Uterus (tissue), 4 donors: ENCODE measurements around the gene TTLL9. TPM values are rescaled to one million over a fixed set of nuclear protein-coding genes. Genes with fewer than 3 reads are reported as not detected.

Experiments
- DNase-seq, 2 donors: peaks; one replicate each; pipeline ENCODE4 v3.0.0-alpha.2; 2019 to 2020
- H3K27ac ChIP-seq, 2 donors: fragments of 200-600 bp; sonication (generic); 1 replicate in 1 of 2; 2 replicates in 1 of 2; pipeline ENCODE4 v1.5.1; 2016 to 2018
- H3K27me3 ChIP-seq, 2 donors: fragments of 200-600 bp; sonication (generic); one replicate each; pipeline ENCODE4 v1.5.1; 2018 to 2019; ENCODE audit warnings: control low read depth in 1 of 2
- H3K36me3 ChIP-seq, 2 donors: fragments of 200-600 bp; sonication (generic); one replicate each; pipeline ENCODE4 v1.5.1; 2019; ENCODE audit warnings: control low read depth in 1 of 2
- H3K4me1 ChIP-seq, 2 donors: fragments of 200-600 bp; sonication (generic); one replicate each; pipeline ENCODE4 v1.5.1; 2018 to 2019; ENCODE audit warnings: control low read depth in 1 of 2
- H3K4me3 ChIP-seq, 2 donors: fragments of 200-600 bp; sonication (generic); 1 replicate in 1 of 2; 2 replicates in 1 of 2; pipeline ENCODE4 v1.5.1; 2018 to 2019; ENCODE audit warnings: mild to moderate bottlenecking in 1 of 2
- H3K9me3 ChIP-seq, 2 donors: fragments of 200-600 bp; sonication (generic); one replicate each; pipeline ENCODE4 v1.5.1; 2019; ENCODE audit warnings: control low read depth in 1 of 2
- POLR2A ChIP-seq, 2 donors: fragments of 450-650 bp; IDR thresholded peaks; one replicate each; pipeline ENCODE4 v1.6.1; 2016; ENCODE audit warnings: antibody characterized with exemption in 2 of 2, mild to moderate bottlenecking in 1 of 2, moderate library complexity in 1 of 2
- intact Hi-C: fragments of 100-400 bp; cut with DNase I; formaldehyde crosslinking; loops from one replicate; pipeline ENCODE4 v1.15.1; 2023; ENCODE audit warnings: low total_unique reads
- total RNA-seq, 4 donors: library from RNA; depleted of rRNA in 3 of 4; stranded (reverse); fragments of >200 nt in 3 of 4; gene quantifications; one replicate each; pipeline versions ENCODE4 v1.1.0 to v1.2.4, GENCODE V29; 2014 to 2023
- TF ChIP-seq, protein P1 (sequence below), 4 experiments: fragments of 200-600 bp in 2 of 4; fragments of 450-650 bp in 2 of 4; sonication (generic) in 2 of 4; IDR thresholded peaks; one replicate each; pipeline ENCODE4 v1.5.1; 2016 to 2019; ENCODE audit warnings: antibody characterized with exemption in 4 of 4, mild to moderate bottlenecking in 2 of 4, moderate library complexity in 1 of 4
- donor health status: DM: yes; HTN: yes; CAD: no.

TTLL9 gene
- total RNA-seq, 4 donors from 2014 or later, result under 0.01 to 2.9 (median 0.91) TPM; not detected in 1

GRCh38 chr20:31845300-31845863, 25.1 kb upstream of the TTLL9 start, which contains the start of gene FOXS1:
Gene FOXS1, minus strand, starts transcription at chr20:31845604. Its CDS starts 62 bp downstream, at chr20:31845542.
- intact Hi-C loops, result loop anchor here (10.0 kb wide), 1 partner anchor 109 kb away; the partner anchor contains the start of gene PDRG1

DNA sequence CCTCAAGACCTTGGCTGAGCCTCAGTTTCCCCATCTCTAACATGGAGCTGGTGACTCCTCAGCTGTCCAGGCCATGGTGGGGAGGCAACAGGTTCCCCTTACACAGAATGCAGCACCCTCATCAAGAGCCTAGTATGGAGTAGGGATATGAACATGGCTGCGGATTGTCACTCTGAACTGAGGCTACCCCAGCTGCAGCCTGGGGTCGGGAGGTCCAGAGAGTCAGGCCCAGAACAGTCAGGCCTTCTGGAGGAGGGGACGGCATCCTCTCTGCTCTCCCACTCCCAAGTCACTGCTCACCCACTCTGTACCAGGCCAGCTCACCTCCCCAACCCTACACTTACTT, 23.7 kb upstream of the TTLL9 start:
- Histone ChIP-seq H3K9me3 (no peaks in the 10 kb centered on the region), H3K27ac (no peak overlapping the region), H3K4me3 (no peak overlapping the region), H3K27me3 (no peaks in the 10 kb centered on the region), H3K4me1 (peaks cover 0 to 15% of the 10 kb centered on the region in 2 donors), H3K36me3 (no peaks in the 10 kb centered on the region)
- intact Hi-C loops, result loop anchor here (10.0 kb wide), 1 partner anchor 108 kb away; the partner anchor contains the start of gene PDRG1
- DNase-seq, result no peak
- TF ChIP-seq POLR2A (IDR thresholded peaks at IDR 0.05), result no peak

More at GRCh38 chr20:31845300-31845863, 25.1 kb upstream of the TTLL9 start, which contains the start of gene FOXS1:
- TF ChIP-seq, protein P1, sequence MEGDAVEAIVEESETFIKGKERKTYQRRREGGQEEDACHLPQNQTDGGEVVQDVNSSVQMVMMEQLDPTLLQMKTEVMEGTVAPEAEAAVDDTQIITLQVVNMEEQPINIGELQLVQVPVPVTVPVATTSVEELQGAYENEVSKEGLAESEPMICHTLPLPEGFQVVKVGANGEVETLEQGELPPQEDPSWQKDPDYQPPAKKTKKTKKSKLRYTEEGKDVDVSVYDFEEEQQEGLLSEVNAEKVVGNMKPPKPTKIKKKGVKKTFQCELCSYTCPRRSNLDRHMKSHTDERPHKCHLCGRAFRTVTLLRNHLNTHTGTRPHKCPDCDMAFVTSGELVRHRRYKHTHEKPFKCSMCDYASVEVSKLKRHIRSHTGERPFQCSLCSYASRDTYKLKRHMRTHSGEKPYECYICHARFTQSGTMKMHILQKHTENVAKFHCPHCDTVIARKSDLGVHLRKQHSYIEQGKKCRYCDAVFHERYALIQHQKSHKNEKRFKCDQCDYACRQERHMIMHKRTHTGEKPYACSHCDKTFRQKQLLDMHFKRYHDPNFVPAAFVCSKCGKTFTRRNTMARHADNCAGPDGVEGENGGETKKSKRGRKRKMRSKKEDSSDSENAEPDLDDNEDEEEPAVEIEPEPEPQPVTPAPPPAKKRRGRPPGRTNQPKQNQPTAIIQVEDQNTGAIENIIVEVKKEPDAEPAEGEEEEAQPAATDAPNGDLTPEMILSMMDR (IDR thresholded peaks at IDR 0.05), result no peak
- TF ChIP-seq POLR2A (IDR thresholded peaks at IDR 0.05), result peak; percentile 33 to 58
- Histone ChIP-seq H3K27ac (peak within 1 kb of the TSS; percentile 78 to 81), H3K36me3 (no peaks in the 10 kb centered on the region), H3K27me3 (no peaks in the 10 kb centered on the region), H3K4me3 (peak within 1 kb of the TSS in 1 of 2 donors; percentile 11), H3K4me1 (peaks cover 0 to 18% of the 10 kb centered on the region in 2 donors), H3K9me3 (no peaks in the 10 kb centered on the region)
- DNase-seq, result peak; percentile 43 to 54

- Histone ChIP-seq H3K4me1 (peaks cover 0 to under 1% of the 10 kb centered on the region in 2 donors), H3K9me3 (no peaks in the 10 kb centered on the region), H3K4me3 (no peak overlapping the region), H3K27ac (no peak overlapping the region), H3K36me3 (no peaks in the 10 kb centered on the region), H3K27me3 (no peaks in the 10 kb centered on the region)
- TF ChIP-seq, protein P1 (IDR thresholded peaks at IDR 0.05), result no peak
- no peak for TF ChIP-seq POLR2A (IDR thresholded peaks at IDR 0.05)
- no peak for DNase-seq
- intact Hi-C loops, result loop anchor here (10.0 kb wide), 1 partner anchor 106 kb away; the partner anchor contains the start of gene PDRG1
Measured at GRCh38 chr20:31848088-31848999, 22.1 kb upstream of the TTLL9 start.

DNA sequence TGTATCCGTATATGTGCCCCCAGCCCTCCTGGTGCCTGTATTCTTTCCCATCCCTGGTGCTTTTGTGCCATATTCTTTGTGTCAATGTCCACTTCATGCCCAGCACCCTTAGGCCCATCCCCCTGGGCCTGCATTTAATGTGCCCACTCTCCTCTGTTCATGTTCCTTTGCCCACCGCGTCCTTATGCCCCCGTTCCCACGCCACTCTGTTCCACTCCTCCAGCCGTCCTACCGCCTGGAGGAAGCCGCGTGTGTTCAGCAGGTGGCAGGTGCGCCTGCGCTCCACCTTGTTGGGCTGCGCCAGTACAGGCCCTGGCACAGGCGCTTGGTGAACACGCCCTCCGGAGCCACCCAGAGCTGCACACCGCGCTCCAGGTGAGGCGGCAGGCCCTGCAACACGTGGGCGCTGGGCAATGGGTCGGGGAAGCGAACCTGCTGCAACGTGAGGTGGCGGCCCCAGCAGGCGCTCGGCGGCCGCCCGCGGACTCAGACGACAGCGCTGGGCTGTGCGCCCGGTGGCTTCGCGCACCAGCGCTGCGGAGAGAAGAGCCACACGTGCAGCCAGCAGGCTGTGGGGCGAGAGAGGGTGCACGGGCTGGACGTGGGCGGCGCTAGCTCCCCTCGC, 21.0 kb upstream of the TTLL9 start:
- intact Hi-C loops, result loop anchor here (10.0 kb wide), 1 partner anchor 105 kb away; the partner anchor contains the start of gene PDRG1
- TF ChIP-seq, protein P1 (IDR thresholded peaks at IDR 0.05), result no peak
- no peak for TF ChIP-seq POLR2A (IDR thresholded peaks at IDR 0.05)
- Histone ChIP-seq H3K4me3 (no peak overlapping the region), H3K36me3 (no peaks in the 10 kb centered on the region), H3K9me3 (no peaks in the 10 kb centered on the region), H3K27me3 (no peaks in the 10 kb centered on the region), H3K4me1 (no peaks in the 10 kb centered on the region), H3K27ac (no peak overlapping the region)
- DNase-seq, result no peak

- Histone ChIP-seq H3K27me3 (no peaks in the 10 kb centered on the region), H3K9me3 (no peaks in the 10 kb centered on the region), H3K36me3 (no peaks in the 10 kb centered on the region), H3K4me3 (no peak overlapping the region), H3K27ac (no peak overlapping the region), H3K4me1 (no peaks in the 10 kb centered on the region)
- DNase-seq, result no peak
- intact Hi-C loops, result no loop called here
- TF ChIP-seq, protein P1 (IDR thresholded peaks at IDR 0.05), result no peak
- no peak for TF ChIP-seq POLR2A (IDR thresholded peaks at IDR 0.05)
Measured at GRCh38 chr20:31851240-31851955, 19.0 kb upstream of the TTLL9 start.
